HepG2 (cell line): ENCODE measurements around the gene NAT10.

Experiments used
- HDAC6 ChIP-seq: fragments of 200-600 bp; sonication (generic); IDR thresholded peaks from 2 replicates; pipeline ENCODE4 v1.7.0; 2017; ENCODE audit warnings: mild to moderate bottlenecking, antibody characterized with exemption, low read length, low read depth
- HOXA5 ChIP-seq: sonication (generic); formaldehyde crosslinking; IDR thresholded peaks from 2 replicates; pipeline ENCODE4 v1.4.0; 2020; ENCODE audit warnings: missing genetic modification reagents
- ZNF317 ChIP-seq: sonication (generic); formaldehyde crosslinking; IDR thresholded peaks from 2 replicates; pipeline ENCODE4 v1.5.0; 2020; ENCODE audit warnings: mild to moderate bottlenecking, missing genetic modification reagents

DNA sequence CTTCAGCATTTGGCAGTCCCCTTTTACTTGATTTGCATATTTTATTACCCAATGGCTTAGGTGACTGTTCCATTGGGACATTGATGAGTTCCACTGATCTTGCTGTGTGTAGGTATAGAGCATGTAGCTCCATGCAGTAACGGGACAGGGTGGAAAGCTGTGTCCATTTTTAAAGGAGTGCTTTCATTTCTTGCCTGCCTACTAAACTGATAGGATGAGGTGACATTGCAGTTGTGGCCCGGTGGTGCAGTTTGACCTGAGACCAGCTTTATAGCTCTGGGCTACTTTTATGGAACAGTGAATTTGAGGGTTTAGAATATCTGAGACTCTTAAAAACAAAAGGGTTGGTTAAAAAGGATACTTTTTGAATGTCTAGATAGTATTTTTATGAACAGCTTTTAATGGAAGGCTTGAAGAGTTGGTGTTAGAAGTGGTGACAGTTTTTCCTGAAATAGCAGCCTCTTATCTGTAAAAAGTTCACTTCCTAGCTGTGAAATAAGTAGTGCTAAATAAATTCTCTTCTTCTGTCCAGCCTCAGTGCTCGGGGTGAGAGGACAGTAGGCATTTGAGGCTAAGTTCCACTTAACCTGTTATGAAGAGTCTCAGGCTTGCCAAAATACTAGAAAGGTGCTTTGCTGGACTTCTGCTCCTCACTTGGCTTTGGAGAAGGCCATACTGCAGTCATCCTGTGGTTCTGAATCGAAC lies 27.0 kb downstream of the NAT10 start:
- TF ChIP-seq HDAC6 (no peak), HOXA5 (CRISPR knock-in tag) (no peak), ZNF317 (CRISPR knock-in tag) (no peak)
